CD4-positive, alpha-beta T cell (primary cell): ENCODE measurements around the gene RTL5. TPM values are rescaled to one million over a fixed set of nuclear protein-coding genes. Genes with fewer than 3 reads are reported as not detected.
"Not testable (repeated sequence)": the region's sequence is repeated elsewhere in the genome, so short reads cannot be mapped to it uniquely, and the experiment has no call there.

Experiments used
- ATAC-seq: fragments of 200-7000 bp; cut with Tn5 transposase; one replicate; pipeline ENCODE4 v1.10.0; 2022; ENCODE audit warnings: mild to moderate bottlenecking; ENCODE audit not compliant: poor library complexity
- CTCF ChIA-PET: fragments of 350-600 bp; sonication (Branson Sonifier 250); formaldehyde crosslinking; loops from one replicate; lab custom pipeline; 2021; ENCODE audit warnings: antibody characterized with exemption, inconsistent platforms; lab: Charles Lee
- POLR2A ChIA-PET: fragments of 350-600 bp; sonication (Branson Sonifier 250); formaldehyde crosslinking; loops from one replicate; lab custom pipeline; 2021; ENCODE audit warnings: antibody characterized with exemption, inconsistent platforms; lab: Charles Lee
- DNase-seq, 14 experiments: peaks; one replicate each; pipeline ENCODE4 v3.0.0-alpha.2; 2013 to 2020; ENCODE audit warnings: mixed read lengths in 2 of 14
- H3K27ac ChIP-seq, 2 donors: one replicate each; pipeline versions ENCODE4 v1.5.1 to v1.7.0; 2013; ENCODE audit warnings: low read length in 2 of 2, low read depth in 1 of 2, mild to moderate bottlenecking in 1 of 2
- H3K27me3 ChIP-seq, 2 experiments: 1 replicate in 1 of 2; 2 replicates in 1 of 2; pipeline versions ENCODE4 v1.6.1 to v1.7.0; 2013; ENCODE audit warnings: low read length in 2 of 2, control low read depth in 1 of 2, mild to moderate bottlenecking in 1 of 2, moderate library complexity in 1 of 2; ENCODE audit not compliant: insufficient read depth in 2 of 2, control insufficient read depth in 1 of 2
- H3K36me3 ChIP-seq: one replicate; pipeline ENCODE4 v1.6.1; 2013; ENCODE audit warnings: low read length, control low read depth; ENCODE audit not compliant: insufficient read depth
- H3K4me1 ChIP-seq: one replicate; pipeline ENCODE4 v1.6.1; 2013; ENCODE audit warnings: low read length, control low read depth; ENCODE audit not compliant: insufficient read depth
- H3K4me3 ChIP-seq: one replicate; pipeline ENCODE4 v1.5.1; 2013; ENCODE audit warnings: mild to moderate bottlenecking, low read length, moderate library complexity
- H3K9me3 ChIP-seq, 2 experiments: 1 replicate in 1 of 2; 2 replicates in 1 of 2; pipeline versions ENCODE4 v1.6.1 to v1.7.0; 2013; ENCODE audit warnings: low read length in 2 of 2, mild to moderate bottlenecking in 2 of 2, control low read depth in 1 of 2, moderate library complexity in 1 of 2; ENCODE audit not compliant: control insufficient read depth in 1 of 2, insufficient read depth in 1 of 2
- H3K27ac Mint-ChIP-seq: one replicate; pipeline ENCODE4 v1.8.0; 2020; ENCODE audit warnings: mixed read lengths
- H3K27me3 Mint-ChIP-seq: one replicate; pipeline ENCODE4 v1.8.0; 2021; ENCODE audit warnings: mixed read lengths
- H3K36me3 Mint-ChIP-seq: one replicate; pipeline ENCODE4 v1.8.0; 2021; ENCODE audit warnings: low read depth, mixed read lengths
- H3K4me1 Mint-ChIP-seq: one replicate; pipeline ENCODE4 v1.8.0; 2021; ENCODE audit warnings: low read depth, mixed read lengths
- H3K4me3 Mint-ChIP-seq: one replicate; pipeline ENCODE4 v1.8.0; 2020; ENCODE audit warnings: mild to moderate bottlenecking, mixed read lengths
- H3K9me3 Mint-ChIP-seq: one replicate; pipeline ENCODE4 v1.8.0; 2020; ENCODE audit warnings: mixed read lengths
- intact Hi-C, 2 experiments: fragments of 100-400 bp; cut with DNase I in 1 of 2; cut with micrococcal nuclease in 1 of 2; formaldehyde crosslinking; loops; one replicate each; pipeline versions ENCODE4 v1.15.1 to v1.9.0; 2023 to 2025; cut with DNase I, micrococcal nuclease
- total RNA-seq, 174 experiments: library from RNA in 2 of 174; stranded (reverse) in 2 of 174; gene quantifications; one replicate each; pipeline ENCODE4 v1.2.3 and lab custom pipeline; 2021 to 2026
- TF ChIP-seq, protein P1 (sequence below): fragments of 200-600 bp; IDR thresholded peaks from one replicate; pipeline ENCODE4 v1.8.0; 2022; ENCODE audit warnings: antibody characterized with exemption, mild to moderate bottlenecking

Gene RTL5
- total RNA-seq, 2 experiments from 2014 or later, result 1.1 to 1.2 TPM

DNA sequence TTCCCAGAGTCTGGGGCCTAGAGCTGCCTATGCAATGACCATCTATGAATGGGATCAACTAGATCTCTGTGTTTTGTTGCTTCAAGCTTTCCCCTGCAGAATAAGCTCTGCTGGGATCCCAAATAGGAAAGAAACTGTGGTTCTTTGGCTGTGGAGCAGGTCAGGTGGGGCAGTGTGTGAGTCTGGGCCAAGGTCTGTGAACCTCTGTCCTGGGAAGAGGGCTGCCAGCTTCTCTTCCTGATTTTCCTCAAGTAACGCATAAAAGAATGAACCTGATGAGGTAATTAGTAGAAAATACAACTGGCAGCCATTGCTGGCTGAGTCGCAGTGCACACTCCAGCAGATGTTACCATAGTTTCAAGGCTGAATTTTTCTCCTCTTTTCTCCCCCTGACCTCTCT is 45.3 kb upstream of the RTL5 start:
- Histone ChIP-seq H3K27ac (no peak overlapping the region), H3K4me1 (peaks cover 10% of the 10 kb centered on the region), H3K9me3 (no peaks in the 10 kb centered on the region), H3K36me3 (no peaks in the 10 kb centered on the region), H3K27me3 (no peaks in the 10 kb centered on the region), H3K4me3 (no peak overlapping the region)
- TF ChIP-seq, protein P1, sequence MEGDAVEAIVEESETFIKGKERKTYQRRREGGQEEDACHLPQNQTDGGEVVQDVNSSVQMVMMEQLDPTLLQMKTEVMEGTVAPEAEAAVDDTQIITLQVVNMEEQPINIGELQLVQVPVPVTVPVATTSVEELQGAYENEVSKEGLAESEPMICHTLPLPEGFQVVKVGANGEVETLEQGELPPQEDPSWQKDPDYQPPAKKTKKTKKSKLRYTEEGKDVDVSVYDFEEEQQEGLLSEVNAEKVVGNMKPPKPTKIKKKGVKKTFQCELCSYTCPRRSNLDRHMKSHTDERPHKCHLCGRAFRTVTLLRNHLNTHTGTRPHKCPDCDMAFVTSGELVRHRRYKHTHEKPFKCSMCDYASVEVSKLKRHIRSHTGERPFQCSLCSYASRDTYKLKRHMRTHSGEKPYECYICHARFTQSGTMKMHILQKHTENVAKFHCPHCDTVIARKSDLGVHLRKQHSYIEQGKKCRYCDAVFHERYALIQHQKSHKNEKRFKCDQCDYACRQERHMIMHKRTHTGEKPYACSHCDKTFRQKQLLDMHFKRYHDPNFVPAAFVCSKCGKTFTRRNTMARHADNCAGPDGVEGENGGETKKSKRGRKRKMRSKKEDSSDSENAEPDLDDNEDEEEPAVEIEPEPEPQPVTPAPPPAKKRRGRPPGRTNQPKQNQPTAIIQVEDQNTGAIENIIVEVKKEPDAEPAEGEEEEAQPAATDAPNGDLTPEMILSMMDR, result no peak
- Mint-ChIP-seq H3K36me3 (no peaks in the 10 kb centered on the region), H3K27me3 (no peaks in the 10 kb centered on the region), H3K4me3 (no peak overlapping the region), H3K27ac (no peak overlapping the region), H3K4me1 (peaks cover 11% of the 10 kb centered on the region), H3K9me3 (no peaks in the 10 kb centered on the region)
- ChIA-PET CTCF (no interaction called here), POLR2A (no interaction called here)
- ATAC-seq, result no peak
- no peak for DNase-seq
- intact Hi-C loops, result no loop called here

DNA sequence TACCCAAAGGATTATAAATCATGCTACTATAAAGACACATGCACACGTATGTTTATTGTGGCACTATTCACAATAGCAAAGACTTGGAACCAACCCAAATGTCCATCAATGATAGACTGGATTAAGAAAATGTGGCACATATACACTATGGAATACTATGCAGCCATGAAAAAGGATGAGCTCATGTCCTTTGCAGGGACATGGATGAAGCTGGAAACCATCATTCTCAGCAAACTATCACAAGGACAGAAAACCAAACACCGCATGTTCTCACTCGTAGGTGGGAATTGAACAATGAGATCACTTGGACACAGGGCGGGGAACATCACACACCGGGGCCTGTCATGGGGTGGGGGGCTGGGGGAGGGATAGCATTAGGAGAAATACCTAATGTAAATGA is 44.6 kb upstream of the RTL5 start:
- H3K27ac Mint-ChIP-seq, H3K36me3 Mint-ChIP-seq, H3K4me1 ChIP-seq, DNase-seq, H3K4me3 ChIP-seq, intact Hi-C loops, H3K27me3 Mint-ChIP-seq, H3K9me3 ChIP-seq, ATAC-seq, H3K4me3 Mint-ChIP-seq, H3K9me3 Mint-ChIP-seq, CTCF ChIA-PET, POLR2A ChIA-PET, H3K27ac ChIP-seq, H3K27me3 ChIP-seq, H3K36me3 ChIP-seq: not testable (repeated sequence)
- H3K4me1 Mint-ChIP-seq, result peaks cover 11% of the 10 kb centered on the region

DNA sequence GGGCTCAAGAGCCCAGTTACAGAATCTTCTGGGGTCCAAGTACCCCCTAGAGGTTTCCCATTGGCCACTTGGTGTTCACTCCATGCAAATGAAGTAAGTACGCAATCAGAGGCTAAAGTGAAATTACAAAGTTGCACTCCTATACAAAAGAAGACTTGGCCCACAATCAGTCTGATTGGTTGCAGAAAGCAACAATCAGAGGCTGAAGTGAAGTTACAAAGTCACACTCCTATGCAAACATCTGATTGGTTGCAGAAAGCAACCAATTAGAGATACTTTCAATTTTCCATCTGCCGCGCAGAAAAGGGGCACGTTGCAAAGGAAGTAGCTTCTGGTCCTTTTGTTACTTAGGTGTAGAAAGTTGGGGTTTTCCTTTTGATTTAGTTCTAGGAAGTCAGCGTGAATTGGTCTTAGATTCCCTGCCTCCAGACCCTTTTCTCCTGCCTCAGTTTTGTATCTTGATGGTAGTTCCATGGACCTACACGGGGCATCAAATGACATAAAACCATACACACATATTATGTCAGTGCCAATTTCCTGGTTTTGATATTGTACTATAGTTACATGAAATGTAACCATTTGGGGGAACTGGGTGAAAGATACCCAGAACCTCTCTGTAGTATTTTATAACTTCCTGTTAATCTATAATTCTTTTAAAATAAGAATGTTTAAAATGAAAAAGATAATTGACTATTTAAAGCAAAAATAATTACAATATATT is 37.5 kb upstream of the RTL5 start:
- peak overlapping the region; percentile 15 to 75 for H3K27ac ChIP-seq
- H3K4me1 Mint-ChIP-seq, result peaks cover 11% of the 10 kb centered on the region
- H3K27me3 ChIP-seq, result no peaks in the 10 kb centered on the region
- H3K4me3 Mint-ChIP-seq, result peak overlapping the region; percentile 78
- H3K27ac Mint-ChIP-seq, result peak overlapping the region; percentile 87
- intact Hi-C loops, result no loop called here
- peak; percentile 91 for ATAC-seq
- DNase-seq, result peak; percentile 2 to 86 (median 12)
- ChIA-PET CTCF (no interaction called here), POLR2A (interaction anchor here (1.0 kb wide), 1 partner anchor 12 kb away, joined by 12 read pairs; the partner anchor contains the start of gene PIN4)
- TF ChIP-seq, protein P1, result no peak
- H3K4me3 ChIP-seq, result peak overlapping the region; percentile 52
- H3K36me3 ChIP-seq, result no peaks in the 10 kb centered on the region
- H3K4me1 ChIP-seq, result peaks cover 2% of the 10 kb centered on the region
- no peaks in the 10 kb centered on the region for H3K27me3 Mint-ChIP-seq
- H3K9me3 ChIP-seq, result no peaks in the 10 kb centered on the region
- H3K36me3 Mint-ChIP-seq, result no peaks in the 10 kb centered on the region
- no peaks in the 10 kb centered on the region for H3K9me3 Mint-ChIP-seq

DNA sequence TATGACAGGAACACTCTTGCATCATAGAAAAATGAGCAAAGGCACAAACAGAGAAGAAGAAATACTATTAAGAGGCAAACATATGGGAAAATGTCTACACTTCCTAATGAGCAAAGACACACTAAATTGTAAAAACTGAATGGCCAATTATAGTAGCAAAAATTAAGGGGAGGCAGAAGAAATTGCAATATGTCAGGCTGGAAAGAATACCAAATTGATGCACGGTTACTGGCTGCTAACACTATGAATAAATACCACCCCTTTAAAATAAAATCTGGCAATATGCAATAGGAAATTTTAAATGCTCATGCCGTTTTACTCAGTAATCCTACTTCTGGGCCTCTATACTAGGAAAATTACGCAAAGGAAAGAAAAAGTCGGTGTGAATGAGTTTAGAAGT is 33.8 kb upstream of the RTL5 start:
- POLR2A ChIA-PET, result no interaction called here
- CTCF ChIA-PET, result no interaction called here

More for the DNA sequence above, 33.8 kb upstream of the RTL5 start:
- H3K9me3 ChIP-seq, result no peaks in the 10 kb centered on the region
- H3K27me3 ChIP-seq, result no peaks in the 10 kb centered on the region
- Mint-ChIP-seq H3K9me3 (no peaks in the 10 kb centered on the region), H3K27ac (no peak overlapping the region), H3K4me1 (peaks cover 11% of the 10 kb centered on the region), H3K36me3 (no peaks in the 10 kb centered on the region), H3K27me3 (no peaks in the 10 kb centered on the region), H3K4me3 (no peak overlapping the region)
- H3K27ac ChIP-seq, result no peak overlapping the region
- H3K4me1 ChIP-seq, result peaks cover 2% of the 10 kb centered on the region
- DNase-seq (no peak), ATAC-seq (no peak)
- TF ChIP-seq, protein P1, result no peak
- no peak overlapping the region for H3K4me3 ChIP-seq
- intact Hi-C loops, result no loop called here
- H3K36me3 ChIP-seq, result no peaks in the 10 kb centered on the region
